Mesothelial cell of epicardium (in vitro differentiated cells): ENCODE measurements around the gene TAF12. TPM values are rescaled to one million over a fixed set of nuclear protein-coding genes. Genes with fewer than 3 reads are reported as not detected.
A peak's percentile ranks its signal among the peaks of the same experiment; 100 is the strongest.
"Not testable (repeated sequence)": the region's sequence is repeated elsewhere in the genome, so short reads cannot be mapped to it uniquely, and the experiment has no call there.

Experiments
- DNase-seq, 2 experiments: peaks; one replicate each; pipeline ENCODE4 v3.0.0; 2021; ENCODE audit warnings: low spot score in 2 of 2; ENCODE audit not compliant: unreplicated experiment in 2 of 2
- H3K27ac Mint-ChIP-seq: 2 replicates; pipeline ENCODE4 v1.8.0; 2021; ENCODE audit warnings: mixed read lengths
- H3K27me3 Mint-ChIP-seq: 2 replicates; pipeline ENCODE4 v1.8.0; 2021; ENCODE audit warnings: low read depth, mixed read lengths
- H3K36me3 Mint-ChIP-seq: 2 replicates; pipeline ENCODE4 v1.8.0; 2021; ENCODE audit warnings: mixed read lengths
- H3K4me1 Mint-ChIP-seq: 2 replicates; pipeline ENCODE4 v1.8.0; 2021; ENCODE audit warnings: mixed read lengths
- H3K4me3 Mint-ChIP-seq: 2 replicates; pipeline ENCODE4 v1.8.0; 2021; ENCODE audit warnings: mild to moderate bottlenecking, moderate library complexity, mixed read lengths
- H3K9me3 Mint-ChIP-seq: 2 replicates; pipeline ENCODE4 v1.8.0; 2021; ENCODE audit warnings: mixed read lengths
- CTCF ChIP-seq: fragments of 200-600 bp; sonication (generic); IDR thresholded peaks from one replicate; pipeline ENCODE4 v1.5.0; 2021; ENCODE audit warnings: antibody characterized with exemption; ENCODE audit not compliant: unreplicated experiment
- total RNA-seq: library from RNA; stranded (reverse); gene quantifications from 3 replicates; pipeline ENCODE4 v1.2.1, GENCODE V29; 2021

The TAF12 gene
- total RNA-seq = 16.7 to 18.4 TPM (median 17.7 TPM) in 3 replicates

- Mint-ChIP-seq H3K36me3 (no peaks in the 10 kb centered on the region), H3K27me3 (no peaks in the 10 kb centered on the region), H3K9me3 (no peaks in the 10 kb centered on the region), H3K4me1 (peaks cover 28% of the 10 kb centered on the region), H3K4me3 (peak within 1 kb of the TSS; percentile 99), H3K27ac (peak within 1 kb of the TSS; percentile 98)
- peak; percentile 87 to 88 for DNase-seq
- TF ChIP-seq CTCF = no peak
These were observed at the start of gene TAF12 for GRCh38 chr1:28642847-28643635. TSS of gene TAF12 (minus strand) at chr1:28643067. CDS start at chr1:28622081, 20,986 bp downstream.

GRCh38 chr1:28691627-28692026, 48.8 kb upstream of the TAF12 start:
- not testable (repeated sequence) for H3K4me3 Mint-ChIP-seq, H3K27me3 Mint-ChIP-seq, DNase-seq, H3K27ac Mint-ChIP-seq, H3K4me1 Mint-ChIP-seq, H3K9me3 Mint-ChIP-seq
- H3K36me3 Mint-ChIP-seq = peaks cover 20% of the 10 kb centered on the region

- Mint-ChIP-seq H3K27ac (no peak overlapping the region), H3K4me3 (no peak overlapping the region), H3K27me3 (no peaks in the 10 kb centered on the region)
These were observed 42.1 kb upstream of the TAF12 start for GRCh38 chr1:28684937-28685336.

GRCh38 chr1:28682840-28683239, 40.0 kb upstream of the TAF12 start:
- no peak for DNase-seq
- Mint-ChIP-seq H3K27ac (no peak overlapping the region), H3K9me3 (no peaks in the 10 kb centered on the region), H3K4me3 (no peak overlapping the region), H3K36me3 (peaks cover 18% of the 10 kb centered on the region), H3K27me3 (no peaks in the 10 kb centered on the region), H3K4me1 (no peaks in the 10 kb centered on the region)
- TF ChIP-seq CTCF = no peak

More at GRCh38 chr1:28684937-28685336, 42.1 kb upstream of the TAF12 start:
- no peak for DNase-seq
- TF ChIP-seq CTCF = no peak
- H3K9me3 Mint-ChIP-seq = no peaks in the 10 kb centered on the region
- no peaks in the 10 kb centered on the region for H3K4me1 Mint-ChIP-seq
- H3K36me3 Mint-ChIP-seq = peaks cover 18% of the 10 kb centered on the region

GRCh38 chr1:28680151-28680550, 37.3 kb upstream of the TAF12 start:
- no peaks in the 10 kb centered on the region for H3K27me3 Mint-ChIP-seq
- no peak for DNase-seq
- H3K9me3 Mint-ChIP-seq = no peaks in the 10 kb centered on the region
- no peak for TF ChIP-seq CTCF
- peaks cover 4% of the 10 kb centered on the region for H3K4me1 Mint-ChIP-seq
- H3K4me3 Mint-ChIP-seq = no peak overlapping the region
- peaks cover 13% of the 10 kb centered on the region for H3K36me3 Mint-ChIP-seq
- no peak overlapping the region for H3K27ac Mint-ChIP-seq

- Mint-ChIP-seq H3K4me3 (no peak overlapping the region), H3K27me3 (no peaks in the 10 kb centered on the region), H3K36me3 (peaks cover 2% of the 10 kb centered on the region), H3K9me3 (no peaks in the 10 kb centered on the region), H3K4me1 (peaks cover 4% of the 10 kb centered on the region), H3K27ac (peak overlapping the region; percentile 18)
- TF ChIP-seq CTCF = no peak
- DNase-seq = no peak
These were observed 33.0 kb upstream of the TAF12 start for GRCh38 chr1:28675924-28676257.

- not testable (repeated sequence) for H3K4me3 Mint-ChIP-seq, H3K27ac Mint-ChIP-seq, H3K27me3 Mint-ChIP-seq, H3K36me3 Mint-ChIP-seq, H3K9me3 Mint-ChIP-seq, DNase-seq
- peaks cover 14% of the 10 kb centered on the region for H3K4me1 Mint-ChIP-seq
These were observed 30.1 kb upstream of the TAF12 start for GRCh38 chr1:28672971-28673370.
